T-helper 2 cell treated with Interferon-gamma antibody and Interleukin-4, amounts not matched to agents 100 ng/mL and 5 ng/mL, for 36 hours (primary cell): ENCODE results near the gene OSBP. TPM values are rescaled to one million over a fixed set of nuclear protein-coding genes. Genes with fewer than 3 reads are reported as not detected.
"Not testable (repeated sequence)": the region's sequence is repeated elsewhere in the genome, so short reads cannot be mapped to it uniquely, and the experiment has no call there.

Source experiments
- intact Hi-C: fragments of 100-400 bp; cut with micrococcal nuclease; formaldehyde crosslinking; loops from one replicate; pipeline ENCODE4 v1.15.1; 2023
- total RNA-seq: library from RNA; stranded (reverse); gene quantifications from 2 replicates; pipeline ENCODE4 v1.2.3, GENCODE V29; 2022

OSBP gene
- total RNA-seq, 1 donor from 2014 or later: 40.3 TPM

- intact Hi-C loops: loop anchor here (10.0 kb wide), 1 partner anchor 381 kb away; the partner anchor contains the start of gene DTX4
Observed at GRCh38 chr11:59555601-59556114, 59.9 kb downstream of the OSBP start.

GRCh38 chr11:59553323-59553722 lies 62.3 kb downstream of the OSBP start:
- intact Hi-C loops: loop anchor here (5.0 to 10.0 kb wide), 2 partner anchors 214 to 379 kb away; partner anchors contain the start of gene DTX4

GRCh38 chr11:59552844-59553243 lies 62.7 kb downstream of the OSBP start:
- intact Hi-C loops: loop anchor here (5.0 to 10.0 kb wide), 2 partner anchors 214 to 378 kb away; partner anchors contain the start of gene DTX4

GRCh38 chr11:59551659-59552521 lies 63.7 kb downstream of the OSBP start:
- intact Hi-C loops: loop anchor here (1.0 to 10.0 kb wide), 4 partner anchors 14 to 377 kb away; partner anchors contain the start of genes DTX4 and MRPL16

GRCh38 chr11:59550842-59551658 lies 64.5 kb downstream of the OSBP start:
- intact Hi-C loops: loop anchor here (1.0 to 10.0 kb wide), 8 partner anchors 9 to 376 kb away; partner anchors contain the start of genes DTX4, MRPL16, OSBP and PATL1

- intact Hi-C loops: loop anchor here (1.0 to 10.0 kb wide), 7 partner anchors 10 to 376 kb away; partner anchors contain the start of genes DTX4, MRPL16, OSBP and PATL1
Observed at GRCh38 chr11:59550368-59550841, 65.2 kb downstream of the OSBP start.

- intact Hi-C loops: no loop called here
Observed at GRCh38 chr11:59548309-59548656, 67.3 kb downstream of the OSBP start.

- intact Hi-C loops: not testable (repeated sequence)
Observed at GRCh38 chr11:59547605-59548308, 67.8 kb downstream of the OSBP start.

GRCh38 chr11:59545179-59546020 lies 70.2 kb downstream of the OSBP start:
- intact Hi-C loops: no loop called here

- intact Hi-C loops: no loop called here
Observed at GRCh38 chr11:59544869-59545178, 70.8 kb downstream of the OSBP start.

GRCh38 chr11:59543713-59544112 lies 71.9 kb downstream of the OSBP start:
- intact Hi-C loops: not testable (repeated sequence)

GRCh38 chr11:59542142-59542810 lies 73.3 kb downstream of the OSBP start:
- intact Hi-C loops: no loop called here

- intact Hi-C loops: no loop called here
Observed at GRCh38 chr11:59534676-59535075, 80.9 kb downstream of the OSBP start.

- intact Hi-C loops: no loop called here
Observed at GRCh38 chr11:59532620-59533019, 83.0 kb downstream of the OSBP start.

- intact Hi-C loops: no loop called here
Observed at GRCh38 chr11:59528711-59529110, 86.9 kb downstream of the OSBP start.
